Neural progenitor cell (in vitro differentiated cells): ENCODE results near the gene MS4A4A.

Experiments
- CTCF ChIP-seq: fragments of 200-600 bp; sonication (generic); IDR thresholded peaks from 2 replicates; pipeline ENCODE4 v1.5.1; 2017; ENCODE audit warnings: antibody characterized with exemption, mild to moderate bottlenecking
- EZH2 ChIP-seq: fragments of 200-600 bp; sonication (generic); IDR thresholded peaks from 2 replicates; pipeline ENCODE4 v1.6.1; 2017; ENCODE audit warnings: antibody characterized with exemption, mild to moderate bottlenecking, moderate library complexity
- EZH2phosphoT487 ChIP-seq: fragments of 200-600 bp; sonication (generic); IDR thresholded peaks from 2 replicates; pipeline ENCODE4 v1.6.1; 2017; ENCODE audit warnings: antibody characterized with exemption

GRCh38 chr11:60343094-60343704 lies 62.7 kb downstream of the MS4A4A start:
- peak; percentile 71 for TF ChIP-seq CTCF
- TF ChIP-seq EZH2, result no peak
- no peak for TF ChIP-seq EZH2phosphoT487
